Heart left ventricle (tissue), 13 donors: ENCODE results near the gene DBET.

Experiments used
- POLR2A ChIP-seq, 2 donors: fragments of 450-650 bp; IDR thresholded peaks; one replicate each; pipeline ENCODE4 v1.6.1; 2017; ENCODE audit warnings: antibody characterized with exemption in 2 of 2, mild to moderate bottlenecking in 2 of 2, moderate library complexity in 2 of 2
- TF ChIP-seq, protein P1 (sequence below), 12 donors: fragments of 200-600 bp; sonication (generic) in 4 of 12; IDR thresholded peaks; one replicate each; pipeline versions ENCODE4 v1.5.0 to v1.8.0; 2018 to 2022; ENCODE audit warnings: antibody characterized with exemption in 12 of 12, mild to moderate bottlenecking in 5 of 12
- donor health status: ischemic (EF 13 %, LVEDD 7.1; RV severe dilation, severe dysfunction).
- donor health status: DM: no; HTN: yes; CAD: no.
- donor health status: DM: no; HTN: no; CAD: no.
- donor health status: ischemic (EF 25% LVEDD 6.9; RV normal size, moderate dysfunction).
- donor health status: ischemic (EF 25% LVEDD 5.7; RV mildly dilated, moderate dysfunction).
- donor health status: ischemic (EF 35%, LVEDD 5.7; RV mildly dilated, moderate dysfunction).
- donor health status: nonischemic (EF 11% LVEDD 7.7; RV severe dilation, severe dysfunction).
- donor health status: DM: yes; HTN: yes; CAD: no.
- donor health status: PGD.
- donor health status: ischemic (EF 29% LVEDD 5.4; RV normal size, mild dysfunction).
- donor health status: nonischemic (EF 23%, LVEDD 6.1; RV moderate dilation, normal function).

DNA sequence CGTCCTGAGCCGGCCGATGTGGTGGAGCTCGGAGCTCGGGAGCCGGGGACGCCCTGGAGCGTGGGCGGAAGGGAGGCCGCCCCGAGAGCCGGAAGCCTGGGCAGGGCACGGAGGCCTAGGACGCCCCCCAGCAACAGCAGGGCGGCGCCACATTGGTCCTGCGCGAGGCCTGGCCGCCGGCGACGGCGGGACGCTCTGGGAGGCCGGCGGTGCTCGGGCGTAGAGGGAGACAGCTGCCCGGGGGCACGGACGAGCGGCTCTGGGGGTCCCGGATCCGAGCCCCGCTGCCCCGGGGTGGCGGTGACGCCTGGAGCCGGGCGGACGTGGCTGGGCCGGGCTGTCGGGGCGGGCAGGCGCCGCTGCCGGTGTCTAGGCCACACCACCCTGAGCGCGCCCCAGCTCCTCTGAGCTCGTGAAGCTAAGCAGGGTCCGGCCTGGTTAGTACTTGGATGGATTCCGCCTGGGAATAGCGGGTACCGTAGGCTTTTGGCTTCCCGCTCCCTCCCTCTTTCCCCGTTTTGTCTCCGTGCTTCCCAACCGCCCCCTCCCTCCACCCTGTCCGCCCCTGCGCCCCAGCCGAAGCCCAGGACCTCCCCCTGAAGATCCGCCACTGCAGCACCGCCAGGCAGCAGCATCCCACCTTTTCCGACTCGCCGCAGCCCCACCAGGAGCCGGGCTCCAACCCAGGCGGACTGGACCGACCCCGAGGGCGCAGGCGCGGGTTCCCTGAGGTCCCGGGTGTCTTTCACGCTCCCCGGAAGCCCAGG lies 49.3 kb upstream of the DBET start:
- TF ChIP-seq POLR2A (IDR thresholded peaks at IDR 0.05), result no peak
- TF ChIP-seq, protein P1, sequence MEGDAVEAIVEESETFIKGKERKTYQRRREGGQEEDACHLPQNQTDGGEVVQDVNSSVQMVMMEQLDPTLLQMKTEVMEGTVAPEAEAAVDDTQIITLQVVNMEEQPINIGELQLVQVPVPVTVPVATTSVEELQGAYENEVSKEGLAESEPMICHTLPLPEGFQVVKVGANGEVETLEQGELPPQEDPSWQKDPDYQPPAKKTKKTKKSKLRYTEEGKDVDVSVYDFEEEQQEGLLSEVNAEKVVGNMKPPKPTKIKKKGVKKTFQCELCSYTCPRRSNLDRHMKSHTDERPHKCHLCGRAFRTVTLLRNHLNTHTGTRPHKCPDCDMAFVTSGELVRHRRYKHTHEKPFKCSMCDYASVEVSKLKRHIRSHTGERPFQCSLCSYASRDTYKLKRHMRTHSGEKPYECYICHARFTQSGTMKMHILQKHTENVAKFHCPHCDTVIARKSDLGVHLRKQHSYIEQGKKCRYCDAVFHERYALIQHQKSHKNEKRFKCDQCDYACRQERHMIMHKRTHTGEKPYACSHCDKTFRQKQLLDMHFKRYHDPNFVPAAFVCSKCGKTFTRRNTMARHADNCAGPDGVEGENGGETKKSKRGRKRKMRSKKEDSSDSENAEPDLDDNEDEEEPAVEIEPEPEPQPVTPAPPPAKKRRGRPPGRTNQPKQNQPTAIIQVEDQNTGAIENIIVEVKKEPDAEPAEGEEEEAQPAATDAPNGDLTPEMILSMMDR (IDR thresholded peaks at IDR 0.05), result no peak
